ENCODE measurements around the gene ZFTA.

Gene ZFTA

GRCh38 chr11:63765688-63766241 is 2.8 kb downstream of the ZFTA start:
- H3K27me3 Mint-ChIP-seq: no peaks in the 10 kb centered on the region
- H3K9me3 Mint-ChIP-seq: no peaks in the 10 kb centered on the region
- no peak overlapping the region for H3K4me3 Mint-ChIP-seq
- H3K27ac Mint-ChIP-seq: no peak overlapping the region
- H3K4me1 Mint-ChIP-seq: peaks cover 8% of the 10 kb centered on the region
- no peaks in the 10 kb centered on the region for H3K36me3 Mint-ChIP-seq

DNA sequence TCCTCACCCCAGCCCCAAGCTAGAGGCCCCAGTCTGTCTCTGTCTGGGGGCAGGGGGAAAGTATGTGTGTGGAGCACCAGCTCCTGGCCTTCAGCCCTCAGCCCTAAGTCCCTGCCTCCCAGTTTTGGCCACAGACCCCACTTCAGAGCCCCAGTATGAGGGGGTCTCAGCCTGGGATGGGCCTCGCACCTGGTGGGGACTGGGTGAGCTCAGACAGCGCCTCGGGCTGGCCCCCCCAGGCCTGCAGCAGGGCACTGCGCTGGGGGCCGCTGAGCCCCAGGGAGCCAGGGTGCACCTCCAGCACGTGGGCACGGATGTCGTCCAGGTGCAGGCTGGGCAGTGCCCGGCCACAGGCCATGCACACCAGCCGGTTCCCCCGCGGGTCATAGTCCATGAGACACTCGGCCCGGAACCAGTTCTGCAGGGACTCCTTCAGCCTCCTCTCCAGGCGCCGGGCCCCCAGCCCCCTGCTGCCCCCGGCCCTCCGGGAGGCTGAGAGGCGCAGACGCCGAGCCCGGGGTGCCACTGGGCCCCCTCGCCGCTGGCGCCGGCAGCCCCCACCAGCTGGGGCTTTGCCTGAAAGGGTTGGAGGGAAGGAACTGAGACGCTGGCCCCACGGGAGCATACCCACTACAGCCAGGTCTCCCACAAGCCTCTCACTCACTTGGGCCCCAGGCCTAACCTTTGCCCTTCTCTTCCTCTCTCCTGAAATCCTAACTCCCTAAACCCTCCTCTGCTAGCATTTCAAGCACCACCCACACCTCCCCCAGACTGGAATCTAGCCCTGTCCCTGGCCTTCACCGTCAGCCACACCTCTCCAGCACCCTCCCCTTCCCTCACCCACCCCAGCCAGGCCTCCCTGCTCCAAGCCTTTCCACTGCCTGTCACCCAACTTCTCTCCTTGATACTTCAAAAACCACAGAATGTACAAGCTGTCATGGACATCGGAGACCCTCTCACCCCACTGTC is 3.6 kb downstream of the ZFTA start:
- H3K9me3 Mint-ChIP-seq: no peaks in the 10 kb centered on the region
- H3K4me1 Mint-ChIP-seq: peaks cover 8% of the 10 kb centered on the region

GRCh38 chr11:63764340-63764678 is 4.3 kb downstream of the ZFTA start:
- Mint-ChIP-seq H3K4me3 (no peak overlapping the region), H3K27me3 (no peaks in the 10 kb centered on the region), H3K9me3 (no peaks in the 10 kb centered on the region), H3K27ac (no peak overlapping the region), H3K36me3 (no peaks in the 10 kb centered on the region), H3K4me1 (peaks cover 8% of the 10 kb centered on the region)

More for the DNA sequence above, 3.6 kb downstream of the ZFTA start:
- Mint-ChIP-seq H3K36me3 (no peaks in the 10 kb centered on the region), H3K4me3 (no peak overlapping the region), H3K27ac (no peak overlapping the region), H3K27me3 (no peaks in the 10 kb centered on the region)

GRCh38 chr11:63763496-63764339 is 4.9 kb downstream of the ZFTA start:
- H3K4me1 Mint-ChIP-seq: peaks cover 8% of the 10 kb centered on the region
- H3K27ac Mint-ChIP-seq: no peak overlapping the region
- H3K4me3 Mint-ChIP-seq: no peak overlapping the region
- no peaks in the 10 kb centered on the region for H3K27me3 Mint-ChIP-seq
- no peaks in the 10 kb centered on the region for H3K36me3 Mint-ChIP-seq
- no peaks in the 10 kb centered on the region for H3K9me3 Mint-ChIP-seq

- H3K9me3 Mint-ChIP-seq: no peaks in the 10 kb centered on the region
- no peak overlapping the region for H3K27ac Mint-ChIP-seq
- H3K36me3 Mint-ChIP-seq: peaks cover 1% of the 10 kb centered on the region
- H3K27me3 Mint-ChIP-seq: no peaks in the 10 kb centered on the region
- H3K4me3 Mint-ChIP-seq: no peak overlapping the region
- peaks cover 8% of the 10 kb centered on the region for H3K4me1 Mint-ChIP-seq
These were observed 5.7 kb downstream of the ZFTA start for GRCh38 chr11:63762654-63763495.

- Mint-ChIP-seq H3K27ac (no peak overlapping the region), H3K4me1 (no peaks in the 10 kb centered on the region), H3K36me3 (peaks cover 3% of the 10 kb centered on the region), H3K4me3 (no peak overlapping the region), H3K9me3 (no peaks in the 10 kb centered on the region), H3K27me3 (no peaks in the 10 kb centered on the region)
These were observed 6.5 kb downstream of the ZFTA start for GRCh38 chr11:63761931-63762653.

GRCh38 chr11:63761188-63761587 is 7.4 kb downstream of the ZFTA start:
- Mint-ChIP-seq H3K4me3 (no peak overlapping the region), H3K9me3 (no peaks in the 10 kb centered on the region), H3K4me1 (no peaks in the 10 kb centered on the region), H3K27me3 (no peaks in the 10 kb centered on the region), H3K27ac (no peak overlapping the region), H3K36me3 (peaks cover 3% of the 10 kb centered on the region)

DNA sequence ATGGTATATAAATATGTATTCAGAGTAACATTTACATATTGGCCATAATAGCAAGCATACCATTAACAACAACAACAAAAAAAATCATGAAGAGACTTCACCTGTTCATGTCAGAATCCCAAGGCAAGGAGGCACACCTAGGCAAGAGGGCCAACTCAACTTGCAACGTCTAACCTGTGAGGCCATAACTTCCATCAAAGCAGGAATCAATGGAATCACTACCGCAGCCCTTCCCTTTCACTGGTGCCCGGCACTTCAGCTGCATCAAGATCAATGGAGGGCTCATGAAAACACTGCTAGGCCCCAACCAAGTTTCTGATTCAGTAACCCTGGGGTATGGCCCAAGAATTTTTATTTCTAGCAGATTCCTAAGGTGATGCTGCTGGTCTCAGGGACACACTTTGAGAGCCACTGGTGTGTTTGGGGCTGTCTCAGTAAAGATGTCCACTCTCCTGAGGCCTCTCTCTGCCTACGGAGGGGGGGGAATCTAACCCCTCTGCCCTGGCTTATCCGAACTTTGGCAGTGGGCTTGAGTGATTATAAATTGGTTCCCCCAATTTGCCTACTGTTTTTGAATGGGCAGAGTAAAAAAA is 8.0 kb downstream of the ZFTA start:
- Mint-ChIP-seq H3K9me3 (no peaks in the 10 kb centered on the region), H3K4me1 (no peaks in the 10 kb centered on the region), H3K27me3 (no peaks in the 10 kb centered on the region), H3K4me3 (no peak overlapping the region), H3K36me3 (peaks cover 3% of the 10 kb centered on the region), H3K27ac (no peak overlapping the region)

DNA sequence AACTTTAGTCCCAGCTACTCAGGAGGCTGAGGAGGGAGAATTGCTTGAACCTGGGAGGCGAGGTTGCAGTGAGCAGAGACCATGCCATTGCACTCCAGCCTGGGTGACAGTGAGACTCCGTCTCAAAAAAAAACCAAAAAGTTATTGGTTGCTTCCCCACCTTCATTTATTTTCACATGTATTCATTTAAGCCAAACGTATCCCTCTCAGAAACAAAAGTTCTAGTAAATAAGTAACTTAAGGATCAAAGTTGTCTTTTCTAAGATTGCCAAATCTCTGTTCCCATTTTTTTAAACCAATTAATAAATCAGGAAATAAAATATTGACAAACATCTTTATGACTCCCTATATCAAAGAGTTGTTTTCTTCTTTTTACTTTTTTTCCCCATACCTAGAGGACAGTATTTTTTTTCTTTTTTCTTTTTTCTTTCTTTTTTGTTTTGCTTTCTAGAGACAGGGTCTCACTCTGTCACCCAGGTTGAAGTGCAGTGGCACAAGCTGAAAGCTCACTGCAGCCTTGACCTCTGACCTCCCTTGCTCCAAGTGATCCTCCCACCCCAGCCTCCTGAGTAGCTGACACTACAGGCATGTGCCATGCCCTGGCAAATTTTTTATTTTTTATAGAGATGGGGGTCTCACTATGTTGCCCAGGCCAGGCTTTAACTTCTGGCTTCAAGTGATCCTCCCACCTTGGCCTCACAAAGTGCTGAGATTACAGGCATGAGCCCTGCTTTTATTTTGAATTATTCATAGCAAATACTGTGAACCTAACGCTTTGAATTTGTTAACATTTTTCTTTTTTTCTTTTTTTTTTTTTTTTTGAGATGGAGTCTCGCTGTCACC is 11.4 kb downstream of the ZFTA start:
- H3K36me3 Mint-ChIP-seq: peaks cover 5% of the 10 kb centered on the region
- no peak overlapping the region for H3K4me3 Mint-ChIP-seq
- H3K27me3 Mint-ChIP-seq: no peaks in the 10 kb centered on the region
- no peaks in the 10 kb centered on the region for H3K9me3 Mint-ChIP-seq
- H3K4me1 Mint-ChIP-seq: no peaks in the 10 kb centered on the region
- no peak overlapping the region for H3K27ac Mint-ChIP-seq

GRCh38 chr11:63749624-63750023 is 19.0 kb downstream of the ZFTA start:
- no peaks in the 10 kb centered on the region for H3K4me1 Mint-ChIP-seq
- H3K9me3 Mint-ChIP-seq: no peaks in the 10 kb centered on the region
- H3K4me3 Mint-ChIP-seq: no peak overlapping the region
- no peak overlapping the region for H3K27ac Mint-ChIP-seq
- H3K36me3 Mint-ChIP-seq: peaks cover 7% of the 10 kb centered on the region
- H3K27me3 Mint-ChIP-seq: no peaks in the 10 kb centered on the region

DNA sequence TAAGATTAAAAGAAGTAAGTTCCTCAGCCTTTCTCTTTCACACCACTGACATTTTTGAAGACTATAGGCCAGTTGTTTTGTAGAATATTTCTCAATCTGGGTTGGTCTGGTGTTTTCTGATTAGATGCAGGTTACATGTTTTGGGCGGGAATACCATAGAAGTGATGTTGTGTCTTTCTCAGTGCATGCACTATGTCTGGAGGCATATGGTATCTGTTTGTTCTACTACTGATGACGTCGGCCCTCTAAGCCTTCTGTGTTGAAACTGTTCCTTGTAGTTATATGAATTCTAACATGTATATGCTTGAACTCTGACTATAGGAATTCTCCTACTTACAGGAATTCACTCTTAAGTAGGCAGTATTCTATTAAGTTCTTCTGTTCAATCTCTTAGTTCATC is 21.6 kb downstream of the ZFTA start:
- H3K27me3 Mint-ChIP-seq: no peaks in the 10 kb centered on the region
- H3K9me3 Mint-ChIP-seq: no peaks in the 10 kb centered on the region
- H3K27ac Mint-ChIP-seq: no peak overlapping the region
- H3K4me3 Mint-ChIP-seq: no peak overlapping the region
- H3K36me3 Mint-ChIP-seq: peaks cover 4% of the 10 kb centered on the region
- H3K4me1 Mint-ChIP-seq: no peaks in the 10 kb centered on the region

DNA sequence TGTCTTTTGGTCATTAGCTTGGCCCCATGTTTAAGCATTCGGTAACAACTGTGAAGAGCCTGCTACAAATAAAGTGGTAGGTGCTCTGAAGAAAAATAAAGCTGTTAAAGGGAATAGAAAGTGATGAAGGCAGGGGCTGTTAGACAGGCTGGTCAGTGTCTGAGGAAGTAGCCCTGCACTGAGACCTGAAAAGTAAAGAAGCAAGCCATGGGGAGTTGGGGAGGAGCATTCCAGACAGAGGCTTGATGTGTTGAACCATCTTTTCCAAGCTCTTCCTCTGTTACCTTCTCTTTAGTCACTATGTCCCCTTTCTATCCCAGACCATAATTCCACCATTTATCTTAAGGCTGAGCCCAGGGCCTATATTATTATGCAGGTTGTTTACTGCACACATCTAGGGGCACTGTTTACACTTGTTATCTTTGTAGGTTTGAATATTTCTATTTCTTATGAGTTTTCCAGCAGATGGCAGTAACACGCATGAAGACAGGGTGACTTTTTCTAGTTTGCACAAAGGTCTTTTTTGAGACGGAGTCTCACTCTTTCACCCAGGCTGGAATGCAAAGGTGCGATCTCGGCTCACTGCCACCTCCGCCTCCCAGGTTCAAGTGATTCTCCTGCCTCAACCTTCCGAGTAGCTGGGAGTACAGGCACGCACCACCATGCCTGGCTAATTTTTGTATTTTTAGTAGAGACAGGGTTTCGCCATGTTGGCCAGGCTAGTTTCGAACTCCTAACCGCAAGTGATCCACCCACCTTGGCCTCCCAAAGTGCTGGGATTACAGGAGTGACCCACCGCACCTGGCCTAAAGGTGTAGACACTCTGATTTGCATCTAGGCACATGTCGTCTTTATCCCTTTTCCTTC is 23.0 kb downstream of the ZFTA start:
- H3K36me3 Mint-ChIP-seq: peaks cover 1% of the 10 kb centered on the region
- H3K27ac Mint-ChIP-seq: no peak overlapping the region
- no peaks in the 10 kb centered on the region for H3K27me3 Mint-ChIP-seq
- H3K4me3 Mint-ChIP-seq: no peak overlapping the region
- H3K9me3 Mint-ChIP-seq: no peaks in the 10 kb centered on the region
- no peaks in the 10 kb centered on the region for H3K4me1 Mint-ChIP-seq

Measured in activated naive CD4-positive, alpha-beta T cell treated with anti-CD3 and anti-CD28 coated beads, Interleukin-2, amount 50 U/mL, for 24 hours (primary cell).